Bronchial epithelial cell (primary cell): ENCODE results near the gene RRP36. TPM values are rescaled to one million over a fixed set of nuclear protein-coding genes. Genes with fewer than 3 reads are reported as not detected.

ENCODE experiments used
- DNase-seq: peaks from one replicate; pipeline ENCODE4 v3.0.0-alpha.2; 2010; ENCODE audit warnings: low read depth
- FAIRE-seq: peaks from 2 replicates; lab custom pipeline; 2011; peaks lifted over from hg19 to GRCh38; lab: Jason Lieb, UNC
- H3K27me3 ChIP-seq: 2 replicates; pipeline ENCODE4 v1.5.1; 2011; ENCODE audit warnings: low read length; ENCODE audit not compliant: control insufficient read depth, insufficient read depth
- H3K36me3 ChIP-seq: 2 replicates; pipeline ENCODE4 v1.5.1; 2011; ENCODE audit warnings: low read length; ENCODE audit not compliant: control insufficient read depth, insufficient read depth
- H3K4me3 ChIP-seq: 2 replicates; pipeline ENCODE4 v1.5.1; 2011; ENCODE audit warnings: mild to moderate bottlenecking, low read depth, low read length, control low read depth
- total RNA-seq: library from RNA; depleted of rRNA; stranded (reverse); fragments of >200 nt; gene quantifications from 2 replicates; pipeline ENCODE4 v1.2.1, GENCODE V29; 2014
- TF ChIP-seq, protein P1 (sequence below): IDR thresholded peaks from 2 replicates; pipeline ENCODE4 v1.5.1; 2011; ENCODE audit warnings: mild to moderate bottlenecking, moderate library complexity, low read length, control low read depth, inconsistent platforms; ENCODE audit not compliant: insufficient read depth, severe bottlenecking

Gene RRP36
- total RNA-seq, 1 donor from 2014 or later, result 97.1 TPM

DNA sequence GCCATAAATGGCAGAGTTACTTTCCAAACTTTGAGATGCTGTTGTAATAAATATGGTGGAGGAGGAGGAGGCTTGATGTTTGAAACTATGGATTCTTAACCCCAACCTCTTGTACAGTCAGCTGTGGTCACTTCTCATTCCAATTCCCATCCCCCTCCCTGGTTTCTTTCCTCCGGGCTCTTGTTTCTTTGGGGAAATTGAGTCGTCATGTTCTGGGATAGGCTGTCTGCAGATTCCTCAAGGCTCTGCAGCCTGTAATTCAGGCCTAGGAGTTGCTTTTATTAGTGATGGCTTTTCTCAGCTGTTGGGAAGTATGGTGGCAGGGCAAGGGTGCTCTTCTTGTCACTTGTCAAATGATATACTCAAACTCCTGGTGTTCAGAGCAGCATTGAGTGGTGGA, 57.3 kb downstream of the RRP36 start:
- Histone ChIP-seq H3K27me3 (no peaks in the 10 kb centered on the region), H3K36me3 (no peaks in the 10 kb centered on the region), H3K4me3 (no peak overlapping the region)
- FAIRE-seq (no peak), DNase-seq (no peak)
- TF ChIP-seq, protein P1, sequence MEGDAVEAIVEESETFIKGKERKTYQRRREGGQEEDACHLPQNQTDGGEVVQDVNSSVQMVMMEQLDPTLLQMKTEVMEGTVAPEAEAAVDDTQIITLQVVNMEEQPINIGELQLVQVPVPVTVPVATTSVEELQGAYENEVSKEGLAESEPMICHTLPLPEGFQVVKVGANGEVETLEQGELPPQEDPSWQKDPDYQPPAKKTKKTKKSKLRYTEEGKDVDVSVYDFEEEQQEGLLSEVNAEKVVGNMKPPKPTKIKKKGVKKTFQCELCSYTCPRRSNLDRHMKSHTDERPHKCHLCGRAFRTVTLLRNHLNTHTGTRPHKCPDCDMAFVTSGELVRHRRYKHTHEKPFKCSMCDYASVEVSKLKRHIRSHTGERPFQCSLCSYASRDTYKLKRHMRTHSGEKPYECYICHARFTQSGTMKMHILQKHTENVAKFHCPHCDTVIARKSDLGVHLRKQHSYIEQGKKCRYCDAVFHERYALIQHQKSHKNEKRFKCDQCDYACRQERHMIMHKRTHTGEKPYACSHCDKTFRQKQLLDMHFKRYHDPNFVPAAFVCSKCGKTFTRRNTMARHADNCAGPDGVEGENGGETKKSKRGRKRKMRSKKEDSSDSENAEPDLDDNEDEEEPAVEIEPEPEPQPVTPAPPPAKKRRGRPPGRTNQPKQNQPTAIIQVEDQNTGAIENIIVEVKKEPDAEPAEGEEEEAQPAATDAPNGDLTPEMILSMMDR, result no peak

Other genes starting within 250 kb of the RRP36 start
- gene BICRAL, start 239.6 kb upstream of the RRP36 start, total RNA-seq, result 3.1 and 3.9 TPM in 2 replicates
- 94.5 and 109 TPM in 2 replicates for gene RPL7L1, start 142.0 kb upstream of the RRP36 start, total RNA-seq
- gene PTCRA, start 105.6 kb upstream of the RRP36 start, total RNA-seq, result not detected in 2 replicates
- 9.7 and 14.0 TPM in 2 replicates for gene CNPY3, start 92.1 kb upstream of the RRP36 start, total RNA-seq
- 0.26 TPM in 1 of 2 replicates, not detected in the other for gene GNMT, start 60.9 kb upstream of the RRP36 start, total RNA-seq
- 25.0 and 32.1 TPM in 2 replicates for gene PEX6, start 42.4 kb upstream of the RRP36 start, total RNA-seq
- gene PPP2R5D, start 37.1 kb upstream of the RRP36 start, total RNA-seq, result 20.2 and 27.6 TPM in 2 replicates
- gene MEA1, start 7.7 kb upstream of the RRP36 start, total RNA-seq, result 55.2 and 62.4 TPM in 2 replicates
- 60.4 and 70.6 TPM in 2 replicates for gene KLHDC3, start 7.4 kb upstream of the RRP36 start, total RNA-seq
- gene CUL7, start 32.2 kb downstream of the RRP36 start, total RNA-seq, result 16.9 and 20.5 TPM in 2 replicates
- gene MRPL2, start 37.8 kb downstream of the RRP36 start, total RNA-seq, result 32.8 and 50.3 TPM in 2 replicates
- gene KLC4, start 38.0 kb downstream of the RRP36 start, total RNA-seq, result 10.4 and 14.5 TPM in 2 replicates
- gene PTK7, start 54.7 kb downstream of the RRP36 start, total RNA-seq, result 53.2 and 69.5 TPM in 2 replicates
- 10.8 and 20.1 TPM in 2 replicates for gene SRF, start 149.6 kb downstream of the RRP36 start, total RNA-seq
- gene CUL9, start 160.6 kb downstream of the RRP36 start, total RNA-seq, result 29.0 and 36.4 TPM in 2 replicates
- gene DNPH1, start 207.9 kb downstream of the RRP36 start, total RNA-seq, result 59.8 and 75.4 TPM in 2 replicates
- gene TTBK1, start 221.9 kb downstream of the RRP36 start, total RNA-seq, result not detected in 2 replicates